Measurements from ENCODE around the gene CIB1. TPM values are rescaled to one million over a fixed set of nuclear protein-coding genes. Genes with fewer than 3 reads are reported as not detected.

CIB1 gene
- total RNA-seq, 1 experiment from 2014 or later, result 39.7 TPM

GRCh38 chr15:90259524-90259923 is 25.8 kb upstream of the CIB1 start:
- CTCF ChIA-PET, result no interaction called here

DNA sequence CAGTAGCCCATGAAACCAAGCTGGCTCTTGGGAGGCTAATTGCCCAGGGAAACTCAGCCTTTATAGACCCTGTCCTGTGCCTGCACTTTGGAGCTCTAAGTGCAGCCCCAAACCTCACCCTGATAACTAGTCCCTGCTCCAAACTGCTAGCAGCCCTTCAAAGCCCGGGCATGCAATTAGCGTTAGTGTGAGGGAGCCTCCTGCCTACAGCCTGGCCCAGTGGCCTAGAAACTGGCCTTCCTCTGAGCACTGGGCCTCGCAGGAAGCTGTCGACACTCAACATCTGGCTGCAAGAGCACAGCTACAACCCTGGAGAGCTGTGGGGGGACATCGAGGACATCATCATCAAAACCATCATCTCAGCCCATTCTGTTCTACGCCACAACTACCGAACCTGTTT is 24.0 kb upstream of the CIB1 start:
- ChIA-PET CTCF (no interaction called here), POLR2A (ENCODE audit: low non-redundant PET) (no interaction called here)
- Histone ChIP-seq H3K4me1 (ENCODE audit: insufficient read depth, low read length, poor library complexity, severe bottlenecking) (no peaks in the 10 kb centered on the region), H3K4me3 (ENCODE audit: low read depth, low read length, poor library complexity, severe bottlenecking) (no peak overlapping the region), H3K27me3 (replicated peaks; ENCODE audit: insufficient read depth, low read depth, low read length, poor library complexity) (no peaks in the 10 kb centered on the region), H3K36me3 (ENCODE audit: insufficient read depth, low read length, poor library complexity, severe bottlenecking) (no peaks in the 10 kb centered on the region), H3K27ac (ENCODE audit: low read depth, low read length, poor library complexity, severe bottlenecking) (no peak overlapping the region), H3K9me3 (ENCODE audit: low read depth, low read length, poor library complexity, severe bottlenecking) (no peaks in the 10 kb centered on the region)
- TF ChIP-seq EZH2 (IDR thresholded peaks at IDR 0.05; ENCODE audit: borderline replicate concordance, low read depth, low read length, poor library complexity, severe bottlenecking) (no peak), CTCF (conservative IDR thresholded peaks at IDR 0.05; ENCODE audit: low read depth, low read length) (no peak)
- intact Hi-C loops (cut with micrococcal nuclease; ENCODE audit: unreplicated experiment), result no loop called here
- DNase-seq (ENCODE audit: low spot score), result no peak
- BruUV-seq (replicated peaks), result no TSS peak

More at GRCh38 chr15:90259524-90259923, 25.8 kb upstream of the CIB1 start:
- Histone ChIP-seq H3K36me3 (ENCODE audit: insufficient read depth, low read length, poor library complexity, severe bottlenecking) (no peaks in the 10 kb centered on the region), H3K27me3 (replicated peaks; ENCODE audit: insufficient read depth, low read depth, low read length, poor library complexity) (no peaks in the 10 kb centered on the region), H3K4me3 (ENCODE audit: low read depth, low read length, poor library complexity, severe bottlenecking) (no peak overlapping the region), H3K4me1 (ENCODE audit: insufficient read depth, low read length, poor library complexity, severe bottlenecking) (no peaks in the 10 kb centered on the region), H3K9me3 (ENCODE audit: low read depth, low read length, poor library complexity, severe bottlenecking) (no peaks in the 10 kb centered on the region), H3K27ac (ENCODE audit: low read depth, low read length, poor library complexity, severe bottlenecking) (no peak overlapping the region)
- BruUV-seq (replicated peaks), result no TSS peak
- POLR2A ChIA-PET (ENCODE audit: low non-redundant PET), result no interaction called here
- TF ChIP-seq EZH2 (IDR thresholded peaks at IDR 0.05; ENCODE audit: borderline replicate concordance, low read depth, low read length, poor library complexity, severe bottlenecking), result no peak
- no peak for DNase-seq (ENCODE audit: low spot score)
- intact Hi-C loops (cut with micrococcal nuclease; ENCODE audit: unreplicated experiment), result no loop called here

- no TSS peak for BruUV-seq (replicated peaks)
- POLR2A ChIA-PET (ENCODE audit: low non-redundant PET), result no interaction called here
Measured at GRCh38 chr15:90249203-90249863, 15.6 kb upstream of the CIB1 start, which contains the start of gene TTLL13. TSS of gene TTLL13 (plus strand) at chr15:90249556. CDS start at chr15:90250631, 1,075 bp downstream.

More at GRCh38 chr15:90249203-90249863, 15.6 kb upstream of the CIB1 start, which contains the start of gene TTLL13:
- Histone ChIP-seq H3K4me3 (ENCODE audit: low read depth, low read length, poor library complexity, severe bottlenecking) (peak within 1 kb of the TSS; percentile 58), H3K4me1 (ENCODE audit: insufficient read depth, low read length, poor library complexity, severe bottlenecking) (no peaks in the 10 kb centered on the region), H3K9me3 (ENCODE audit: low read depth, low read length, poor library complexity, severe bottlenecking) (no peaks in the 10 kb centered on the region), H3K36me3 (ENCODE audit: insufficient read depth, low read length, poor library complexity, severe bottlenecking) (no peaks in the 10 kb centered on the region), H3K27ac (ENCODE audit: low read depth, low read length, poor library complexity, severe bottlenecking) (no peak within 1 kb of the TSS), H3K27me3 (replicated peaks; ENCODE audit: insufficient read depth, low read depth, low read length, poor library complexity) (no peaks in the 10 kb centered on the region)
- CTCF ChIA-PET, result interaction anchor here (0.6 to 1.0 kb wide), 3 partner anchors 21 to 591 kb away, joined by 4 to 11 read pairs (median 7); no protein-coding TSS in a partner anchor
- intact Hi-C loops (cut with micrococcal nuclease; ENCODE audit: unreplicated experiment), result no loop called here
- peak; percentile 87 for DNase-seq (ENCODE audit: low spot score)
- TF ChIP-seq EZH2 (IDR thresholded peaks at IDR 0.05; ENCODE audit: borderline replicate concordance, low read depth, low read length, poor library complexity, severe bottlenecking), result no peak
- no peak for TF ChIP-seq CTCF (conservative IDR thresholded peaks at IDR 0.05; ENCODE audit: low read depth, low read length)

Measured in A673 (cell line).